CD14-positive monocyte (primary cell): ENCODE results near the gene TANC1. TPM values are rescaled to one million over a fixed set of nuclear protein-coding genes. Genes with fewer than 3 reads are reported as not detected.

ENCODE experiments used
- DNase-seq, 3 donors: peaks; one replicate each; pipeline ENCODE4 v3.0.0-alpha.2; 2011 to 2022
- H2AFZ ChIP-seq: 2 replicates; pipeline ENCODE4 v1.6.0; 2012; ENCODE audit warnings: mild to moderate bottlenecking, low read depth, low read length, inconsistent platforms; ENCODE audit not compliant: insufficient read depth, poor library complexity, severe bottlenecking
- H3K27ac ChIP-seq, 2 donors: 1 replicate in 1 of 2; 2 replicates in 1 of 2; pipeline ENCODE4 v1.5.1; 2012 to 2013; ENCODE audit warnings: low read length in 2 of 2, control low read depth in 1 of 2, inconsistent platforms in 1 of 2, low read depth in 1 of 2, mild to moderate bottlenecking in 1 of 2
- H3K27me3 ChIP-seq, 2 donors: one replicate each; pipeline versions ENCODE4 v1.6.0 to v1.6.1; 2011 to 2013; ENCODE audit warnings: low read length in 2 of 2; ENCODE audit not compliant: control insufficient read depth in 2 of 2, insufficient read depth in 2 of 2
- H3K36me3 ChIP-seq, 2 donors: replicated peaks in 1 of 2; 1 replicate in 1 of 2; 2 replicates in 1 of 2; pipeline versions ENCODE4 v1.5.1 to v1.6.1; 2012 to 2013; ENCODE audit warnings: low read length in 2 of 2, control low read depth in 1 of 2, inconsistent platforms in 1 of 2, mild to moderate bottlenecking in 1 of 2; ENCODE audit not compliant: insufficient read depth in 2 of 2, control insufficient read depth in 1 of 2
- H3K4me1 ChIP-seq, 2 donors: 1 replicate in 1 of 2; 2 replicates in 1 of 2; pipeline versions ENCODE4 v1.5.1 to v1.6.1; 2012 to 2013; ENCODE audit warnings: low read length in 2 of 2, control low read depth in 1 of 2, inconsistent platforms in 1 of 2, mild to moderate bottlenecking in 1 of 2, moderate library complexity in 1 of 2; ENCODE audit not compliant: insufficient read depth in 2 of 2, control insufficient read depth in 1 of 2
- H3K4me2 ChIP-seq: replicated peaks from 2 replicates; pipeline ENCODE3; 2012; ENCODE audit warnings: low read length, moderate library complexity, mild to moderate bottlenecking; ENCODE audit not compliant: poor library complexity, severe bottlenecking; ENCODE audit errors: extremely low read depth
- H3K4me3 ChIP-seq, 3 experiments: fragments of 200-600 bp in 1 of 3; sonication (generic) in 1 of 3; replicated peaks in 1 of 3; 1 replicate in 2 of 3; 2 replicates in 1 of 3; pipeline ENCODE4 v1.5.1; 2011 to 2013; ENCODE audit warnings: low read length in 3 of 3, mild to moderate bottlenecking in 3 of 3, control low read depth in 2 of 3, low read depth in 2 of 3, inconsistent platforms in 1 of 3, moderate library complexity in 1 of 3
- H3K79me2 ChIP-seq: 2 replicates; pipeline ENCODE4 v1.6.0; 2012; ENCODE audit warnings: mild to moderate bottlenecking, control low read depth, inconsistent platforms, low read length, moderate library complexity; ENCODE audit not compliant: insufficient read depth
- H3K9ac ChIP-seq: 2 replicates; pipeline ENCODE4 v1.6.0; 2017; ENCODE audit warnings: low read length, mild to moderate bottlenecking; ENCODE audit not compliant: insufficient read depth, poor library complexity, severe bottlenecking
- H3K9me3 ChIP-seq, 2 donors: replicated peaks in 1 of 2; 1 replicate in 1 of 2; 2 replicates in 1 of 2; pipeline versions ENCODE4 v1.5.1 to v1.6.1; 2012 to 2013; ENCODE audit warnings: low read length in 2 of 2, control low read depth in 1 of 2; ENCODE audit not compliant: control insufficient read depth in 1 of 2, insufficient read depth in 1 of 2
- H4K20me1 ChIP-seq: 2 replicates; pipeline ENCODE4 v1.6.0; 2012; ENCODE audit warnings: mild to moderate bottlenecking, low read length, control low read depth, moderate library complexity; ENCODE audit not compliant: insufficient read depth
- H3K27ac Mint-ChIP-seq, 7 donors: one replicate each; pipeline ENCODE4 v1.8.0; 2020; ENCODE audit warnings: mild to moderate bottlenecking in 7 of 7, mixed read lengths in 7 of 7, moderate library complexity in 6 of 7, inconsistent platforms in 2 of 7
- H3K27me3 Mint-ChIP-seq, 3 donors: one replicate each; pipeline ENCODE4 v1.8.0; 2021 to 2022; ENCODE audit warnings: low read depth in 3 of 3, mild to moderate bottlenecking in 3 of 3, mixed read lengths in 3 of 3, moderate library complexity in 3 of 3, inconsistent platforms in 1 of 3
- H3K36me3 Mint-ChIP-seq, 2 donors: one replicate each; pipeline ENCODE4 v1.8.0; 2020; ENCODE audit warnings: mixed read lengths in 2 of 2, inconsistent platforms in 1 of 2, mild to moderate bottlenecking in 1 of 2
- H3K4me1 Mint-ChIP-seq: one replicate; pipeline ENCODE4 v1.8.0; 2020; ENCODE audit warnings: mild to moderate bottlenecking, mixed read lengths
- H3K4me3 Mint-ChIP-seq, 2 donors: one replicate each; pipeline ENCODE4 v1.8.0; 2020; ENCODE audit warnings: mild to moderate bottlenecking in 2 of 2, mixed read lengths in 2 of 2, moderate library complexity in 1 of 2
- H3K9me3 Mint-ChIP-seq, 7 donors: one replicate each; pipeline ENCODE4 v1.8.0; 2020 to 2022; ENCODE audit warnings: mixed read lengths in 7 of 7, mild to moderate bottlenecking in 6 of 7, moderate library complexity in 6 of 7, inconsistent platforms in 2 of 7
- CTCF ChIP-seq: fragments of 200-600 bp; IDR thresholded peaks from one replicate; pipeline ENCODE4 v1.8.0; 2022; ENCODE audit warnings: antibody characterized with exemption, mild to moderate bottlenecking
- WGBS: methylation state at CpG from one replicate; pipeline ENCODE4 v1.1.5; 2013; ENCODE audit warnings: missing lambda C conversion rate; ENCODE audit not compliant: insufficient coverage; 5-methylcytosine and 5-hydroxymethylcytosine counted together
- intact Hi-C, 2 donors: fragments of 100-400 bp; cut with micrococcal nuclease; formaldehyde crosslinking; loops; one replicate each; pipeline versions ENCODE4 v1.15.0 to v1.15.1; 2023
- polyA plus RNA-seq, 3 donors: library from polyadenylated mRNA; depleted of rRNA in 1 of 3; unstranded in 2 of 3; stranded (reverse) in 1 of 3; fragments of 300-500 nt in 2 of 3; fragments of >200 nt in 1 of 3; fragmentation: Illumina TruSeq in 2 of 3; gene quantifications; 1 replicate in 2 of 3; 2 replicates in 1 of 3; pipeline ENCODE4 v1.2.3, GENCODE V29; 2012 to 2021

TANC1 gene
- polyA plus RNA-seq, 3 donors, result 0.04 TPM; not detected in 2

DNA sequence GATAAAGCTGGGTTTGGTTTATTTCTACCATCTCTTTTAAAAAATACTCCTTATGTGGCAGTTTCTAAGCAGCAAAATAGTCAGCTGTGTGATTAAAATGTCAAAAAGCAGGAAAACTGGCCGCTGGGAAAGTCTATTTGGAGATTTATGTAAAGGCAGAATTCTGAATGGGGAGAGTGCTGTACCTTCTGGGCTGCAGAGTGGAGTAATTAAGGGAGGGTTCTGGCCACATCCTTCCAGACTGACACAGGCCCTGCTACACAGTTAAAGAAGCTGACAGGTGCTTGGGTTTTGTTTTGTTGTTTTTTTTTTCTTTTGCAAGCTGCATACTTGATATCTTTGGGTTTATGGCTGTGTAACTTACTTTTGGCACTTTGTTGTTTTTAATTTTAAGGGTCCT is 160.8 kb downstream of the TANC1 start:
- peaks cover 26% of the 10 kb centered on the region for H3K4me1 Mint-ChIP-seq
- Histone ChIP-seq H3K4me1 (peaks cover 13 to 18% of the 10 kb centered on the region in 2 donors), H3K4me2 (no peak overlapping the region), H4K20me1 (no peaks in the 10 kb centered on the region), H3K9ac (no peak overlapping the region), H2AFZ (no peak overlapping the region), H3K4me3 (no peak overlapping the region), H3K36me3 (no peaks in the 10 kb centered on the region), H3K27ac (no peak overlapping the region), H3K9me3 (no peaks in the 10 kb centered on the region), H3K79me2 (no peaks in the 10 kb centered on the region), H3K27me3 (peaks cover 0 to 6% of the 10 kb centered on the region in 2 donors)
- DNase-seq, result no peak
- H3K36me3 Mint-ChIP-seq, result no peaks in the 10 kb centered on the region
- H3K9me3 Mint-ChIP-seq, result peaks cover 0 to 4% (median 0%) of the 10 kb centered on the region in 7 donors
- intact Hi-C loops, result no loop called here
- H3K4me3 Mint-ChIP-seq, result no peak overlapping the region
- no peak overlapping the region for H3K27ac Mint-ChIP-seq
- 0% methylated on average over 1 of the region's 1 CpG for WGBS
- no peak for TF ChIP-seq CTCF
- H3K27me3 Mint-ChIP-seq, result peaks cover 2 to 12% (median 6%) of the 10 kb centered on the region in 3 donors

- H3K27ac Mint-ChIP-seq, result no peak overlapping the region
- intact Hi-C loops, result no loop called here
Observed at GRCh38 chr2:159129824-159130223, 161.4 kb downstream of the TANC1 start.

More at GRCh38 chr2:159129824-159130223, 161.4 kb downstream of the TANC1 start:
- Histone ChIP-seq H3K36me3 (no peaks in the 10 kb centered on the region), H4K20me1 (no peaks in the 10 kb centered on the region), H2AFZ (peak overlapping the region; percentile 49), H3K27ac (no peak overlapping the region), H3K9ac (no peak overlapping the region), H3K4me3 (no peak overlapping the region), H3K4me2 (peak overlapping the region; percentile 20), H3K79me2 (no peaks in the 10 kb centered on the region), H3K9me3 (no peaks in the 10 kb centered on the region), H3K4me1 (peaks cover 8 to 13% of the 10 kb centered on the region in 2 donors), H3K27me3 (peaks cover 0 to 6% of the 10 kb centered on the region in 2 donors)
- WGBS, result 28% methylated on average over 7 of the region's 13 CpGs
- Mint-ChIP-seq H3K9me3 (peaks cover 0 to 4% (median 0%) of the 10 kb centered on the region in 7 donors), H3K36me3 (no peaks in the 10 kb centered on the region), H3K4me3 (peak overlapping the region in 1 of 2 donors; percentile 61), H3K27me3 (peaks cover 2 to 12% (median 6%) of the 10 kb centered on the region in 3 donors), H3K4me1 (peaks cover 20% of the 10 kb centered on the region)
- no peak for DNase-seq
- no peak for TF ChIP-seq CTCF
